Measurements from ENCODE around the gene NFATC3. TPM values are rescaled to one million over a fixed set of nuclear protein-coding genes. Genes with fewer than 3 reads are reported as not detected.

The NFATC3 gene
- total RNA-seq, 4 donors from 2014 or later, result 67.7 to 107 (median 71.7) TPM

DNA sequence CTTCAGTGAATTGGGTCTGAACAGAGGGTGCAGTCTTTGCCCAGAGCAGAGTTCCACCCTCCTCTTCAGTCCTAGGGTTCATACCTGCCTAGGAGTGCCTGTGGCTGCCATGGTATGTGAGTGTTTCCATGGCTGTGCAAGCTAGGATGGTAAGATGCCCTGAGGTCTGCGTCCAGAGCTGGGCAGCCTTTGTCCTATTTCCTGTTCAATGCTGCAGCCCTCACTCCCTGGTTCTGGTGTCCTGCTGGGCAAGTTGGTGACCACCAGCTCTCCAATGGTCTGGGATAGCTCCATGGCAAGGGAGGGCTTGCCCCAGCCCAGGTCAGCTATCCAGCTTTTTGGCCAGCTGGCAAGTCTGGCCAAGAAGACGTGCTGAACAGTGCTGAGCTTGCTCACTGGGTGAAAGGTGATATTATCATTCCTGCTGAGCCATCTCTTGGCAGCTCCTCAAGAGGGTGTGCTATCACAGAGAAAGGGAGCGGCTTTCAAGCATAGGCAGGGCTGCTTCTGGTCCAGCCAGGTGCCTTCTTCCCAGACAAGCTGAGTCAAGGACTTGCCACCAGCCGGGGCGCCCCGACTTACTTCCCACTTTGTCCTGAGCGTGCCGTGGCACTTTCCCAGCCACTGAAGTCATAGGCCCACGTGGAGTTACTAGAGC, 13.0 kb upstream of the NFATC3 start:
- intact Hi-C loops (cut with DNase I), result no loop called here
- H3K27ac ChIP-seq, result no peak overlapping the region

DNA sequence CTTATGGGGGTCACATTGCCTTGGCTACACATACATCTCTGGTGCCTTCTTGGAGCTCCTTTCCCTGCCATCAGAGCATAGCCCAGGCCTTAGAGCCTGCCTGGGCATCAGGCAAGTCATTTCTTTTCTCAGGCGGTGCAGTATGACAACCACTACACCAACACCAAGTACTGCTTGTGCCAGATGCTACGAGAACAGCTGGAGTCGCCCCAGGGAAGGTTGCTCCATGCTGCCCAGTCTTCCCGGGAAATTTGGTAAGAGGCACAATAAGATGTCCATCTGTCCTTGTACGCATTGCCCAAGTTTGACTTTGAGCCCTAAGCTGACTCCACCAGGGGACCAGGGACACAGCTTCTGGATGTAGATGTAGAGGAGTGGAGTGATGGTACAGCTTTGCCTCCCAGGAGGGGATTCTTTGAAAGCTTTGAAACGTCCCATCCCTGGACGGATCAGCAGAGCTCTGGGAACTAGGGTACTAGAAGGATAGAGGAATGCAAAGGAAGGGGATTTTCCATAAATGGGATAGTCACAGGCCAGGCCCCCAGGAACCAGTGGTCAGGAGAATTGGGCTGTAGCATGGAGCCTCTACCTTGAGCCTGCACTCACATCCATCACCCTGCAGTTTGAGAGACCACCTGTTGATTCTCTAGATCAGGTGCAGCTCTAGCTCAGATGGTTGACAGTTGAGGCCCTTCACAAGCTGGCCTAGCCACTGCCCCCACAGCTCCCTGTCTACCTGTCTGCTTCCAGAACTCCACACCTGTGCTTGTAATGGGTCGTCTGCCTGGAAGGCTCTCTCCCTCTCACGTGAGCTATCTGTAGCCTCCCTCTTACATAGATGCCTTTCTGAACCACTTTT, 11.0 kb upstream of the NFATC3 start:
- peaks cover 0 to 21% of the 10 kb centered on the region in 2 donors for H3K4me1 ChIP-seq
- intact Hi-C loops (cut with DNase I), result no loop called here
- H3K36me3 ChIP-seq, result peaks cover 6 to 13% of the 10 kb centered on the region in 2 donors
- DNase-seq, result no peak
- H3K27me3 ChIP-seq, result no peaks in the 10 kb centered on the region
- 94 to 99% methylated on average over 9 of the region's 9 CpGs for WGBS, 2 donors
- no peak overlapping the region for H3K4me3 ChIP-seq (replicated peaks in 1 of 3)
- TF ChIP-seq, protein P1, sequence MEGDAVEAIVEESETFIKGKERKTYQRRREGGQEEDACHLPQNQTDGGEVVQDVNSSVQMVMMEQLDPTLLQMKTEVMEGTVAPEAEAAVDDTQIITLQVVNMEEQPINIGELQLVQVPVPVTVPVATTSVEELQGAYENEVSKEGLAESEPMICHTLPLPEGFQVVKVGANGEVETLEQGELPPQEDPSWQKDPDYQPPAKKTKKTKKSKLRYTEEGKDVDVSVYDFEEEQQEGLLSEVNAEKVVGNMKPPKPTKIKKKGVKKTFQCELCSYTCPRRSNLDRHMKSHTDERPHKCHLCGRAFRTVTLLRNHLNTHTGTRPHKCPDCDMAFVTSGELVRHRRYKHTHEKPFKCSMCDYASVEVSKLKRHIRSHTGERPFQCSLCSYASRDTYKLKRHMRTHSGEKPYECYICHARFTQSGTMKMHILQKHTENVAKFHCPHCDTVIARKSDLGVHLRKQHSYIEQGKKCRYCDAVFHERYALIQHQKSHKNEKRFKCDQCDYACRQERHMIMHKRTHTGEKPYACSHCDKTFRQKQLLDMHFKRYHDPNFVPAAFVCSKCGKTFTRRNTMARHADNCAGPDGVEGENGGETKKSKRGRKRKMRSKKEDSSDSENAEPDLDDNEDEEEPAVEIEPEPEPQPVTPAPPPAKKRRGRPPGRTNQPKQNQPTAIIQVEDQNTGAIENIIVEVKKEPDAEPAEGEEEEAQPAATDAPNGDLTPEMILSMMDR (IDR thresholded peaks at IDR 0.05), result no peak
- TF ChIP-seq POLR2A (IDR thresholded peaks at IDR 0.05), result no peak
- H3K27ac ChIP-seq, result no peak overlapping the region
- no peaks in the 10 kb centered on the region for H3K9me3 ChIP-seq

More for the DNA sequence above, 13.0 kb upstream of the NFATC3 start:
- Histone ChIP-seq H3K27me3 (no peaks in the 10 kb centered on the region), H3K36me3 (peaks cover 6 to 13% of the 10 kb centered on the region in 2 donors), H3K4me1 (peaks cover 0 to 24% of the 10 kb centered on the region in 2 donors), H3K4me3 (replicated peaks in 1 of 3) (no peak overlapping the region), H3K9me3 (no peaks in the 10 kb centered on the region)
- no peak for DNase-seq
- 81 to 84% methylated on average over 8 to 9 of the region's 9 CpGs for WGBS, 2 donors
- TF ChIP-seq, protein P1 (IDR thresholded peaks at IDR 0.05), result no peak
- no peak for TF ChIP-seq POLR2A (IDR thresholded peaks at IDR 0.05)

DNA sequence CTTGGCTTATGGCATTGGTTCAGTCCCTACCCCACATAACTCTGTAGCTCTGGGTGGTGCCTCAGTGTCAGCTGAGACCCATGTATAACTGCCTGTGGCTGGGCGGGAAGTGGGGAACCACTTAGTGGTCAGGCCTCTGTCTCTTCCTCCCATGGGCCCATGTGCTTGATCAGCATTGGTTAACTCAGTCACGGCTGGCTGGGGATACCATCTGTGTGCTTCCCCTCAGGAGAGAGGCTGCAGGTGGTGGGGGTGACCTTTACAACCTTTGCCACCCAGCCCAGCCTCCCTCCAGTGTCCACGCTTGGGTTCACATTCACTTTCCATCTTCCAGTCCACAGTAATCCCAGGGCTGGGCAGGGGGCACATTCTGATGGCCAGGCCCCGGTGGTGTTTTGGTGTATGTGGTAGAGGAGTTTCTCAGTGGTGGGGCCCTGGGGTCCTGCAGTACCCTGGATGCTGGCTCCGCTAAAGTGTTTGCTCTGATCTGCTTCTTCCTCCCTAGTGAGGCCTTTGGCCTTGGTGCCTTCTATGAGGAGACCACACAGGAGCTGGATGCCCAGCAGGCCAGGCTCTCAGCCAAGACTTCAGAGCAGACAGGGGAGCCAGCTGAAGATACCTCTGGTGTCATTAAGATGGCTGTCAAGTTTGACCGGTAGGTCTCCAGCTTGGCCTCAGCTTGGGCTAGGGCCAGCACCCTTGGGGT, 10.2 kb upstream of the NFATC3 start:
- Histone ChIP-seq H3K4me1 (peaks cover 1 to 22% of the 10 kb centered on the region in 2 donors), H3K36me3 (peaks cover 6 to 13% of the 10 kb centered on the region in 2 donors), H3K9me3 (no peaks in the 10 kb centered on the region), H3K27ac (no peak overlapping the region), H3K4me3 (replicated peaks in 1 of 3) (no peak overlapping the region), H3K27me3 (no peaks in the 10 kb centered on the region)
- intact Hi-C loops (cut with DNase I), result no loop called here
- DNase-seq, result no peak
- TF ChIP-seq POLR2A (IDR thresholded peaks at IDR 0.05), result no peak
- TF ChIP-seq, protein P1 (IDR thresholded peaks at IDR 0.05), result no peak
- 88 to 91% methylated on average over 3 to 5 of the region's 6 CpGs for WGBS, 2 donors

DNA sequence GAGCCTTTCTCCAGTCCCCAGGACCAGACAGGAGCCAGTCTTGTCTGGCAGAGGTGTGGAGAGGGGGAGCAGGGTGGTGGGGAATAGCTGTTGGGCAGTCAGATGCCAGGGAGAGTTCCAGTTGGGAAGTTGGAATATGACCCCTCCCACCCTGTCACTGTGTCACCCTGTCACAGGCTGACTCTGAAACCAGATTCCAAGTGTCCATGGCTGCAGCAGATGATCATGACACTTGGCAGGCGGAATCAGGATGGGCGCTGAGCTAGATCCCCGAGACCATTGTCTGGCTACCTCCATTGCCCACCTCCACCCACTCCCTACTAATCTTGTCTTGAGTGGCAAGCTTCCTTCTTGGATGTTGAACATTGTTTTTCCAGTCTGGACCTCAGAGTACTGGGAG, 9.2 kb upstream of the NFATC3 start:
- 93 to 100% methylated on average over 3 of the region's 3 CpGs for WGBS, 2 donors
- DNase-seq, result no peak
- TF ChIP-seq, protein P1 (IDR thresholded peaks at IDR 0.05), result no peak
- no peak for TF ChIP-seq POLR2A (IDR thresholded peaks at IDR 0.05)
- no peaks in the 10 kb centered on the region for H3K27me3 ChIP-seq
- no peak overlapping the region for H3K27ac ChIP-seq
- intact Hi-C loops (cut with DNase I), result no loop called here
- H3K9me3 ChIP-seq, result no peaks in the 10 kb centered on the region
- H3K36me3 ChIP-seq, result peaks cover 3 to 11% of the 10 kb centered on the region in 2 donors
- H3K4me3 ChIP-seq (replicated peaks in 1 of 3), result no peak overlapping the region
- peaks cover 10 to 32% of the 10 kb centered on the region in 2 donors for H3K4me1 ChIP-seq
